ENCODE data around the gene TBX19.

TBX19 gene
- total RNA-seq = 1.2 to 3.3 reads per million in 2 donors

DNA sequence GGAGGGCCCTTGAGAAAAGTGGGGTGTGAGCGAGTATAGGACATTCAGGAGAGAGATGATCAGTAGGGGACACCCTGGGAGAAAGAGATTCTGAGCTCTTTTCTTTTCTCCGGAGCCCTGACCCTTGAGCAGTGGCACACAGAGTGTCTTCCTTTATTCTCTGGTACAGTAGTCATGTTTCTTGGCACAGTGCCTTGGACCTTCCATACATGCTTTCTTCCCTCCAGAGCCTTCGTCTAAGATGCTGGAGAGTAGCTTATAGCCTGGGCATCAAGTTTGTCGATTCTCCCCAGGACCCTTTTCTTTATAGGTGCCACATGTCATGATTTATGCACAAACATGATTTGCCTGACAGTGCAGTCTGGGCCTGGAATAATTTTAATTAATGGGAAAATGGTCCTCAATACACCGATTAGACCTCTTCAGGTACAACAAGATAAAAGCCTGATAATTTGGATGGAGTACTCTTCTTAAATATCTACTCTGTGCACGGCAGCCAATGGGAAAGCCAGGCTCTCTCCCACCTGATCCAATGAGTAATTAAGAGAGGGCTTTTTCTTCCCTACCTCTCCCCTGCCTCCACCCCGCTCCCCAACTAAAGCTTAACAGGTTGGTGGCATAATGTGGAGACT is at the start of gene TBX19:
TBX19 (plus strand) TSS at position 582 of the 632 bp plus-strand sequence. CDS start 214 bp downstream, outside the sequence.
- no peak for DNase-seq

DNA sequence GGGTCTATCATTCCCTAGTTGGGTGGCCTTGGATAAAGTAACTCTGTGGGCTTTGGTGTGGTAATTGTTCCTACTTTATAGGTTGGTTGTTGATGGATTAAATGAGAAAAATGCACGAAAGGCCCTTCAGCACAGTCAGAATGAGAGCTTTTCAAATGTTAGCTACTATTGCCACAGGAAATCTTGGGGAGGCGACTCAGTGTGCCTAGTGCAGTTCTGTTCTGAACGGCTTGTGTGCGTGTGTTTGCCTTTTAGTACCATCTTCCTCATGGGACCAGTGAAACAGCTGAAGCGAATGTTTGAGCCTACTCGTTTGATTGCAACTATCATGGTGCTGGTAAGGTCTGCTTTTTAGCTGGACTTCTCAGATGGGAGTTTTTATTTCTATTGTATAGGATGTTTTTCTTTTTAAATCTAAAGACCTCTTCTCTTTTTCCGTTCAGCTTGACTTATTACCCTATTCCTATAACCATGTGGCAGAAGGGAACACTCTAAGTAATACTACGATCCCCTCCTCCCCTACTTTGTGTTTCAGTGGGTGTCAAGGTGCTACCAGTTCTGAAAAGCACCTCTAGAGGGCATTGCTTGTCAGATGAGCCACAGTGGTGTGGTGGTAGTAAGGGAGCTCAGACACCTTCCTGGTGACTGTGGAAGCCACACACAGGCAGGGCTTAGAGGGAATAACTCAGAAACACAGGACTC is 45.7 kb upstream of the TBX19 start:
- DNase-seq = peak in 3 of 5 experiments; percentile 7 to 80 (median 17)

DNA sequence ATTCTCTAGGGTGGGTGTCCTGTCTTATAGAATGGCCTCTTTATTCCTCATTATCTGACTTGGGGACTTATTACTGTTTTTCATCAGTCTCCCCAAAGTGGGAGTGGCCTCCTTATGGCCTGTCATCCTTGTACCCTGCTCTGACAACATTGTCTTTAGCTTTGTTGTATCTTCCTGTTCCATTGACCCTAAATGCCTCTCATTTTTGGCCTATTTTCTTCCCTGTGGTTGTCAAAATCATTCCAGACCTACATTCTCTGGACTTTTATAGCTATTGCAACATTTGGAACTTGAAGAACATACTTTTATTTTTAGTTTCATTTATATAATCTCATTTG is 45.2 kb upstream of the TBX19 start:
- DNase-seq = no peak

DNA sequence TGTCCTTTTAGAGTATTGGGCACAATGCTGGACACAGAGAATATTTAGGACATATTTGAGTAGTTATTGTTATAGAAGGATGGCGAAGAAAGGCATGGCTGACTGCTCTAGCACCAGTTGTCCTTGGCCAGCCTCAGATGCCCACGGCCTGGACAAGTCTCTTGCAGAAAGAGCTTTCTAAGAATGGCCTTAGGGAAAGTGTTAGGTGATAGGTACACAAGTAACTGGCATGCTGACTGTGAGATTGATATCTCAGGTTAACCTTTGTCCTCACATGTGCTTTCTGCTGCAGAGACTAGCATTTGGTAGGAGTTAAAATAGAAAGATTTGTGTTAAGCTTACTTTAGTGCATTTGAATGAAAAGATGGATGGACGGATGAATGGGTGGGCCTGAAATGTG is 44.7 kb upstream of the TBX19 start:
- peak in 1 of 5 experiments; percentile 51 for DNase-seq

DNA sequence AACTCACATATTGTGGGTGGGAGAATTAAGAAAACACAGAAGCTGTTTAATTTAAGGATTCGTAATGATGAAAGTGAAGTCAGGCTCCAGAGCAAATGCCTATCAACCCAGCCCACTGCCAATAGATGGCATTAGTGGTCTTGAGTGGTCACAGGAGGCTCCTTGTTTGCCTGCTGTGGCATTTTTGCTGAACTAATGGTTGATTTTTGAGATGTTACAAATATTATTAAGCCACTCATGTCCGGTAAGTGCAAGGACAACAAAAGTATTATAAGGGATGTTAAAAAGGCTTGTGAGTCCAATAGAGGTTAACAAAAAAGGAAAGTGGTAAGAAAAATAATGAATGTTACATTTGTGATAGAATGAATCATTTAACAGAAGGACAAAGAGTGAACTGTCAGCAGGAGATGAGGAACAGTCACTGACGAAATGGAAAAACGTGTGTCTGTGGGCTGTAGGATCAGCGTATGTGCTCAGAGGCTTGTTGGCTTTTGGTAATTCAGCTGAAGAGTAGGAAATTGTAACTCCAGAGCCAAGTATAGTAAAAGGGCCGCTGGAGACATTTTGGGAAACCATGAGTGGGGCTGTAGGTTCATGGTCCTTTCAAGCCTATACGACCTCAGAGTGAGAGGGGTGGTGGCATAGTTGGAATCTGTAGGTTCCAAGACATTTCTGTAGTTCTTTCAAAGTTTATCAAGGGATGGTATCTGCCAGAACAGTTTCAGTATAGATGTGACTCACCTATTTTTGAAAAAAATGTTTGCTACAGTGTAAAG is 43.7 kb upstream of the TBX19 start:
- peak in 2 of 5 experiments; percentile 17 to 93 for DNase-seq

DNA sequence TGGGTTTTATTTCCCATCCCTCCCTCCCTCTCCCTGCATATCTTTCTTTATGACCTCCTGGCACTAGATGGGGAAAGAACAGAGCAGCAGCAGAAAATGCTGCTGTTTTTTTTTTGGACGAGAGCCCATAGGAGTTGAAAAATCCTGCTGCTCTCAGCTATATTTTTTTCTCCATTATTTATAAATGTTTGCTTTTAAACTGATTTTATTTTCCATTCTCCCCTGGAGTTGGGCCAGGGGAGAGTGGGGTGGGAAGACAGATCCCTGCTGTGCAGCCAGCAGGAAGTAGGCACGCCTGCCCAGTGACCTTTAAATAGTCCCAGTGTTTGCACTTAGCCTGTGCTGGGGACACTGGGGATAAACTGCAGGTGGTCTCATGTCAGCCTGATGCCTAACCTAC is 37.5 kb upstream of the TBX19 start:
- DNase-seq = no peak

DNA sequence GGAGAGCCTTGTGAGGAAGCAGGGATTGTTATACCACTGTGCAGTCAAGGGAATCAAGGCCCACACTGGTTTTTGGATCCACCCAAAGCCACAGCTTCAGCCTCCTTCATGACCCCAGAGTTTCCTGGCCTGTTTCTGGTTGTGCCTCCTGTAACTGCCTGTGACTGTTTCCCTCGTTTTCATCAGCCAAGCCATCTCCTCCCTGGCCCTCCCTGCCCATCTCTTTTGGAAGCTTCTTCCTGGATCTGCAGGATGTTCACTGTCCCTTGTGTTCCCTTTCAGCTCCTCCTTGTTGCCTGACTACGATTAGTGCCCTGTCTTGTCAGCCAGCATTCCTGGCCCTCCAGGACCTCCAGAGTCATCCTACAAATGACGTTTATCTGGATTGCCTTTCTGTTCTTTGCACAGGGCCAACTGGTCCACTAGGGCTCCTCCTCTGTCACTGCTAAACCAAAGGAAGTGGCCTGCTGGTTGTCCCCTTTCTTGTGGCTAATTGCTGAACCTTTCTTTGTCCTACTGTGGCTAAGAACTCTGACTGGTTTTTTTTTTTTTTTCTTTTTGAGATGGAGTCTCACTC is 37.0 kb upstream of the TBX19 start:
- DNase-seq = peak in 2 of 5 experiments; percentile 8 to 70

DNA sequence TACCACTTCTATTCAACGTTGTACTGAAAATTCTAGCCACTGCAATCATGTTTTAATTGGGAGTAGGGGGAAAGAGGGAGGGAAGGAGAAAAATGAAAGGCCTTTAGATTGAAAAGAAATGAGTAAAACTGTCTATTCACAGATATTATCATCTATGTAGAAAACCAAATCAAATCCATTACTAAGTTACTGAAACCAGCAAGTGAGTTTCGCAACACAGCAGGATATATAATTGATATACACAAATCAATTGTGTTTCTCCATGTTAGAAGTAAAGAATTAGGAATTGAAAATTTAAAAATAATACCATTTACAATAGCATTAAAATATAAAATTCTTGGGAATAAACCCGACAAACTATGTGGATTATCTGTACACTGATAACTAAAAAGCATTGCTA is 35.6 kb upstream of the TBX19 start:
- peak in 1 of 5 experiments; percentile 13 for DNase-seq

DNA sequence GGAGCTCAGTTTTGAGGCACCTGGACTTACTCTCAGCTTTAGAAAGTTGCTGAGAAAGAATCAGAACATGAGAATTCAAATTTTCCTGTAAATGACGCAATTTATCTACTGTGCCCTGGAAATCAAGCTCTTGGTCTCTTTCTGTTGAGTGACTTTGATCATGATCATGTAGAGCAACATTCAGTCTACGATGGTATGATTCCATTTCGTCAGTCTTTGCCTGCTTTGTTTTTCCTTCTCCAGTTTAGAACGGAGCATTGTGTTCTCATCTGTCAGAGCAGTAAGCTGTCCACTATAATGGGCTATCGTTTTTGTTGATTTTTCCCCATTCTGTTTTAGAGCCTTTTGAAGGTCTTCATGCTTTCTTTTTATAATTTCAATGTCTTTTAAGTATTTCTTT is 34.2 kb upstream of the TBX19 start:
- no peak for DNase-seq

DNA sequence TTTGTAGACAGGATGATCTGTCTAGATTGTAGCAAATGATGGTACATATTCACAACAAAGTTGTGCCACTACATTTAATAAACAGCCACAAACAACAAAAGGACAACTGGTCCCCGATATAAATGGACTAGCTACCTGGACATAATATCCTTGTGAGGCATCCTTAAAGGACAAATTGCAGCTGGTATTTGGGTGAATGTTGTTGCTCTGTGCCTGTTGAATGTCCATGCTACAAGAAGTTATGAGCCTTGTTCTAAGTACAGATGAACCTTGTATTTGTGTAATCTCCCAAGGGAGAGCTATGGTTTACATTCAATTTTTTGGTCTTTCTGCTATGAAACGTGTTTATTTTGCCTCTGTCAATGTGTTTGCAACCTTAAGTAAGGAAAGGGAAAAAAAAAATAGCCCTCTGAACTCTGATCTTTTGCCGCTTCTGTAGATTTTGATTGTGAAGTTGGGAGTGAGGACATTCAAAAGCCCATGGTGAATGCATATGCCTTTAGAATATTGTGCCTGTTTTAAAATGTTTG is 28.4 kb upstream of the TBX19 start:
- DNase-seq = no peak

DNA sequence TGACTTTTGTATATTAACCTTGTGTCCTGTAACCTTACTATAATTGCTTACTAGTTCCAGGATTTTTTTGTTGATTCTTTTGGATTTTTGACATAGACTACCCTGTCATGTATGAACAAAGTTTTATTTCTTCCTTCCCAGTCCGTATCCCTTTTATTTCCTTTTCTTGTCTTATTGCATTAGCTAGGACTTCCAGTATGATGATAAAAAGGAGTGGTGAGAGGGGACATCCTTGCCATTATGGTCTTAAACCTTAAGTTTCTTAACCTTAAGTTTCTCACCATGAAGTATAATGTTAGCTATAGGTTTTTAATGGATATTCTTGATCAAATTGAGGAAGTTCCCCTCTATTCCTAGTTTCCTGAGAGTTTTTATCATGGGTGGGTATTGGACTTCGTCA is 24.5 kb upstream of the TBX19 start:
- no peak for DNase-seq

DNA sequence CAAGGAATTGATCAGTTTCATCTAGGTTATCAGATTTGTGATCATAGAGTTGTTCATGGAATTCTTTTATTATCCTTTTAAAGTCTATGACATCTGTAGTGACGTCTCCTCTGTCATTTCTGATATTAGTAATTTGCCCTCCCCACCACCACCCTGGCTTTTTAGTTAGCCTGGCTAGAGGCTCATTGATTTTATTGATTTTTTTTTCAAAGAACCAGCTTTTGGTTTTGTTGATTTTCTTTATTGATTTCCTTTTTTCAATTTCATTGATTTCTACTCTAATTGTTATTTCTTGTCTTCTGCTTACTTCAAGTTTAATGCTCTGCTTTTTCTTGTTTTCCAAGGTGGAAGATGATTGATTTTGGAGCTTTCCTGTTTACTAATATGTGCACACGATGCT is 23.3 kb upstream of the TBX19 start:
- DNase-seq = no peak

DNA sequence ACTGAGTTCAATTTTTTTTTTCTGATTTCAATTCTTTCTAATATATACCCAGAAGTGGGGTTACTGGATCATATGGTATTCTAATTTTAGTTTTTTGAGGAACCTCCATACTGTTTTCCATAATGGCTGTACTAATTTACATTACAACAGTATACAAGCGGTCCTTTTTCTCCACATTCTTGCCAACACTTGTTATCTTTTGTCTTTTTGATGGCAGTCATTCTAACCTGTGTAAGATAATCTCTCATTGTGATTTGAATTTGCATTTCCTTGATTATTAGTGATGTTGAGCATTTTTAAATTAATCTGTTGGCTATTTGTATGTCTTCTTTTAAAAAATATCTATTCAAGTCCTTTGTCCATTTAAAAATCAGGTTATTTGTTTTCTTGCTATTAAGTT is 21.1 kb upstream of the TBX19 start:
- no peak for DNase-seq

DNA sequence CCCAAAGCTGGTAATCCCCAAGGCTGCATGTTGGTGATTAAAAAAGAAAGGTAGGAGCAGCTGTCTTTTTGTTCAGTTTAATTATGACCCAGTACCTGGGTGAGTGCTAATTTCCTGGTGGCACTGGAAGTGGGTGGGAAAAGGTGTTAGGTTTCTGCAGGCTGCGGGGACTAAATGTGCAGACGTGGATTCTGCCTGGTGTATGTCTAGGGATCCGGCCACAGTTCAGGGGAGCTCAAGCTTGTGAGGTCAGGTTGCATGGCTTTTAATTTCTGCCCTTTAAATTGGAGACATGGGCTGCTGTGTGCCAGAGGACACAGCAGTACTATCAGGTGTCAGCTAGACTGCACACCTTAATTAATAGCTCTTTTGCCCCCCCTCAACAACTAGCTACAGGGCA is 20.3 kb upstream of the TBX19 start:
- DNase-seq = no peak

DNA sequence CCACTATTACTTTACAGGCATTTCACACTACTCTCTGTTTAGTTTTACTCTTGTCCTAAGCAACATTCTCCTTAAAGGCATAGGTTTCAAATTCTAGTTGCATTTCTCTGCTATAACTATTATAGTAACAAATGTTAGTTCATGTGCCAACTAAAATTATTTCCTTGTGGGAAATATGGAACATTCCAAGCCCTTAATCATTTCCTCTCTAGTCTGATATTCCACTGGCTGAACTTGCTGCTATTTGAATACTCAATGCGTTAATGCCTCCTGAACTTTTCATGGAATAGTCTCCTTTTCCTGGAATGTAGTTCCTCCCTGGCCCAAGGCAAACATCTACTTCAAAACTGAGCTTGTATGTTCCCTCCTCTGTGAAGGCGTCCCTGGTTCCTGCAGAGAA is 19.3 kb upstream of the TBX19 start:
- DNase-seq = no peak

DNA sequence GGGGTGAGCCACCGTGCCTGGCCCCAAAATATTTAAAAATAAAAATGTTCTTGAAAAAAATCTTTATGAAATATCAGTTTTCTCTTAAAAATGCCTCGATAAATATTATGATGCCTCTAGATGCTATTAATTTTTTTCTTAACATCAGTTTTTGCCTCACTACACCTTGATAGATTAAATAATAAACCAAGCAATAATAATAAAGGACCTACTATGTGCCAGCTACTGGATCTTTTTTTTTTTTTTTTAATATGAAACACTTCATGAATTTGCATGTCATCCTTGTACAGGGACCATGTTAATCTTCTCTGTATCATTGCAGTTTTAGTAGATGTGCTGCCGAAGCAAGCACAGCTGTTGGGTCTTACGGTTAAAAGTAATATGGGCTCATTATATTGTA is 17.5 kb upstream of the TBX19 start:
- DNase-seq = no peak

DNA sequence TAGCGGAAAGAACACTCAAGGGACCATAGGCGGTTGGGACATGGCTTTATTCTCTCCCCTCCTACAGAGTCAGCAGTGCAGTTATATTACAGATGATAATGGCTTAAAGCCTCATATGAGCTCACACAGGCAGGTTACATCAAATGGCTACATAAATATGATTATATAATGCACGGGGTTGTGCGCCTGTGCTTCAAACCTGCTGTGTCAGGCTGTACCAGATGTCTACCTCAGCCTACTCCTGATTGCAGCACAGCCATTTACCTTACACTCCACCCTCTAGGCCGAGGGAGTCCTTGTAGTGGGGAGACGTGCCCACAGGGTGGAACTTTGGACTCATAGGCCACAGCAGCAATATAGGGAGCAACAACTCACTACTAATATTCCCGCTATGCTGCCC is 16.4 kb upstream of the TBX19 start:
- peak in 1 of 5 experiments; percentile 40 for DNase-seq

DNA sequence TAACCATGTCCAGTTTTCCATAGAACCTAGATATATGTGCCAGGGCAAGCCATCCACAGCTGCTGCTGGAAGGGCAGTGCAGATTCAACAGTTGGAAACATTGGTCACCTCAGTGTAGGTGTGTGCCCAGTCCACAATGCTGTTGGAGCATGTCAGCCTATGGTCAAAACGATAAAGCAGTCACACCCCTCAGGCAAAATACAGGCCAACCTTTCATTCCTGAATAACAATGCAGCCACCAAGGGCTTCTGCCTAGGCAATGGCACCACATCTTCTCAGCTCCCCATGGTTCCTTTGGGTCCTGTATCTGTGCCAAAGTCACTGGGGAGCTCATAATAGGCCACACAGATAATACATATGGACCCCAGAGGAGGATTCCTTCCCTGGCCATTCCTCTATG is 15.1 kb upstream of the TBX19 start:
- no peak for DNase-seq

DNA sequence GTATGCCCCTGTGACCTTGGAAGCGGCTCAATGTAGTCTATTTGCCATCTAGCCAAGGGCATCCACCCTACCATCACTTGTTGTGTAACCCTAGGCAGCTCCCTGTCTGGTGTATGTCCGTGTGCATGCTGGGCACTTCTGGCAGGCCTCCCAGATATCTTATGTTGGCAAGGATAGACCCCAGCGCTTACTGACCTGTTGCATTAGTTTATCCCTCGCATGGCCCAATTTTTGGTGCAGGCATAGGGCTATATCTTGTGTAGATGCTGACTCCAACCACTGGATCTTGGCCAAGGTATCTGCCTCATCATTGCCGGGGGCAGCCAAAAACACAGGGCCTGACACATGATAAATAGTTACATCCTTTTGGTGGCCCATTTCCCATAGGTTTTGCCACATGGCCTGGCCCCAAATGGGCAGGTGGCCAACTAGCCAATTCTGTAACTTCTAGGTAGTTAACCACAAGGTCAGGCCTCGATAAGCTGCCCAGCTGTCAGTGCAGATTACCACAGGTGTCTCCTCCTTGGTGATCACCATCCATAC is 14.0 kb upstream of the TBX19 start:
- no peak for DNase-seq

DNA sequence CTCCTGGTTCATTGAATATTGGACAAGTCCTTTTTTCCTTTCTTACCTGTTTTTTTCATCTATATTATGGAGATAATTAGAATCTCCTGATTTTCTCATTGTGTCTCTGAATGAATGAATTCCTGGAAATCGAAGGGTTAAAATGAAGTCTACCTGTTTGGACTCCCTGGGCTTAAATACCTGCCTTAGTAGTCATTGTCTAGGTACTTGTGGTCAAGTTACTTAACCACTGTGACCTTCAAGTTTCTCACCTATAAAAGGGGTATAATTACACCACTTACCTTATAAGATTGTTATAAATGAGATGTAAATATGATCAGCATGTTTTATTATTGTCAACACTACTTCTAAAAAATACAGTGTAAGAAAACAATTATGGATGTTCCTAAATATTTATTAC is 9.0 kb upstream of the TBX19 start:
- no peak for DNase-seq

DNA sequence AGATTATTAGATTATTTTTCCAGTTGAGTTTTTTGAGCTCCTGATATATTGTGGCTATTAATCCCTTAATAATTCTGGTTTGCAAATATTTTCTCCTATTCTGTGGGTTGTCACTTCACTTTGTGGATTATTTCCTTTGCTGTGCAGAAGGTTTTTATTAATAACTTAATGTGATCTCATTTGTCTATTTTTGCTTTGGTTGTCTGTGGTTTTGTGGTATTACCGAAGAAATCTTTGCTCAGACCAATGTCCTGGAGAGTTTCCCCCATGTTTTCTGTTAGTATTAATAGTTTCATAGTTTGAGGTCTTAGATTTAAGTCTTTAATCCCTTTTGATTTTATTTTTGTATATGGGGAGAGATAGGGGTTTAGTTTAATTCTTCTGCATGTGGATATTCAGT is 7.1 kb upstream of the TBX19 start:
- DNase-seq = no peak

DNA sequence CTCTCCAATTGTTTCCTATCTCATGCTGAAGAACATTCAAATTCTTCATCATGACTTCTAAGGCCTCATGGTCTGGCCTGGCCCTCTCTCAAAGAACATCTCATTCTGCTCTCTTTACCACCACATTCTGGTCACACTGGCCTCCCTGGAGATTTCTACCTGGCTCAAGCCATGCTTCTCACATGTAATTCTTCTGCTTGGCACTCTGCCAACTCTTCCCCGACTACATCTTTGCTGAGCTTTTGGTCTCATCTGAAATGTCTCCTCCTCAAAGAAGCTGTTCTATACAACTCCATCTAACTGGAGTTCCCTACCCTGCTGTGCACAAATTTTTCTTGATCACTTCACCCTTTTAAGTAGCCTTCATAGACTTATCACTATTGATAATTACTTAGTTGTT is 1.4 kb upstream of the TBX19 start:
- DNase-seq = no peak
